22Rv1 (cell line): ENCODE data around the gene MAGI2.

ENCODE experiments used
- CTCF ChIP-seq: fragments of 450-650 bp; IDR thresholded peaks from 2 replicates; pipeline ENCODE4 v1.5.1; 2017; ENCODE audit warnings: mild to moderate bottlenecking
- ZFX ChIP-seq: fragments of 450-650 bp; IDR thresholded peaks from 2 replicates; pipeline ENCODE4 v1.6.1; 2017; ENCODE audit warnings: antibody characterized with exemption, borderline replicate concordance

- TF ChIP-seq CTCF: no peak
- TF ChIP-seq ZFX: no peak
These were observed 124.0 kb downstream of the MAGI2 start for GRCh38 chr7:79329464-79329863.
